GM21723 (cell line): ENCODE measurements around the gene EXOG.

ENCODE experiments used
- ATAC-seq: cut with Tn5 transposase; IDR thresholded peaks from one replicate; pipeline ENCODE4 v1.9.1; 2021; ENCODE audit warnings: mild to moderate bottlenecking, moderate library complexity; ENCODE audit not compliant: unreplicated experiment

The EXOG gene

DNA sequence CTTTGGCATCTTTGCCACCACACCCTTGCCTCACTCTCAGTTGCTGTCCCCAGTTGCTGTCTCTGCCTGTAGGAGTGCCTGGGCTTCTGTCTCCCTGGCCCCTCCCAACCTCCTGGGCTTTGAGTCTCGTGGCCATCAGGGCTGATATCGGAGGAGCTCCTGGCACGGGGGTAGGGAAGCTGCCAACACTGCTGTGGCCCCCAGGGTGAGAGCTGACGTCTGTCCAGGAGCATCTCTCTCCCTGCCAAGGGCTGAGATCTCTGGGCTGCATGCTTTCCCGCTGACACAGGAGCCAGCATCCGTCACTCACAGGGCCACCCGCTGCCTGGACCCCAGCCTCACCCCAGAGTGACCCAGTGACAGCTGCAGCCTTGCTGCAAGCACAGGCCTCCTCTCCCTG is 47.4 kb downstream of the EXOG start:
- ATAC-seq, result no peak

DNA sequence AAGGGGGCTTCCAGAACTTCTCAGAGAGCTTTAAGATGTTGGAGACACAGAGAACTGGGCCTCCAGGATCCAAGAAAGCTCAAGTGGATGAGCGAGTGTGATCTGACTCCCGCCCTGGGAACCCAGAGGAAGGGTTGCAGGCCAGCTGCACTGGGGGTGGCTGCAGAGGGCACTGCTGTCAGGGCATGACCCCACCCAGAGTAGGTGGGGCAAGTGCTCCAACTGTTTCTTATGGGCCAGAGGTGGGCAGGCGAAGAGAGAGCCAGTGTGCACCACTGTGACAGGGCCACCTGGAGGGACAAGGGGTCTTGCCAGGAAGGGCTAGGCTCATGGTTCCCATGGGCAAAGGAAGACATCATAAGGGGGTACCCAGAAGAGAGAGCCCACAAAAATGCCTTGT is 48.8 kb downstream of the EXOG start:
- no peak for ATAC-seq

DNA sequence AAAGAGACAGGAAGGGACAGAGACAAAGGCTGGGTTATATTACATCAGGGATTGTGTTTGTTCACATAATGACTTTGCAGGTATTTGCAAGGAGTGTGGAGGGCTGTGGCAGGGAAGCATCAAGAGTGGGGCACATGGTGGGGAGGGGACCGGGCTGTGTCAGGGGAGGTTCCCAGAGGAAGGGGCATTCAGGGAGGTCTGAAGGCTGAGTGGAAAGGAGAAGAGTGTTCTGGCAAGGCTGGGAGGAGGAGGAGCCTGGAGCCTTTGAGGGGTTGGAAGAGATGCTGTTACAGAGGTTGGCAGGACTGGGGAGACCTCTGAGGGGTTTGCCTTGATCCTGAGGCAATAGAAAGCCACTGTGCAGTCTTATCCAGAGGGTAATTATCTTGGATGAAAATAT is 49.4 kb downstream of the EXOG start:
- no peak for ATAC-seq

DNA sequence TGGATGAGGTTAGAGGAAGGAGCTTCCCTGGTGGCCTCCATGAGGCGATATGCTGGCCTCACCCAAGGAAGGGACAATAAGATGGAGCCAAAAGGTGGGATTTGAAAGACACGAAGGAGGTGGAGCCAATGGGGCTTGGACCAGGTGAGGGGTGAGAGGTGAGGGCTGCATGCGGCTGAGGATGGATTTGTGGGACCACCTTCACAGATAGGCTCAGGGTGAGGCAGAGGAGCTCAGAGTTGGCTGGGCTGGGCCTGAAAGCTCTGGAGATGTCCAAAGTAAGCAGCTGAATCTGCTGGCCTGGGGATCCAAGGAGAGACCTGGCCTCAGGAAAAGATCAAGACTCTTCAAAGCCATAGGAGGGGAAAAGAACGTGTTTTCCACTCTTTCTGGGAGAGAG is 49.8 kb downstream of the EXOG start:
- ATAC-seq, result no peak

DNA sequence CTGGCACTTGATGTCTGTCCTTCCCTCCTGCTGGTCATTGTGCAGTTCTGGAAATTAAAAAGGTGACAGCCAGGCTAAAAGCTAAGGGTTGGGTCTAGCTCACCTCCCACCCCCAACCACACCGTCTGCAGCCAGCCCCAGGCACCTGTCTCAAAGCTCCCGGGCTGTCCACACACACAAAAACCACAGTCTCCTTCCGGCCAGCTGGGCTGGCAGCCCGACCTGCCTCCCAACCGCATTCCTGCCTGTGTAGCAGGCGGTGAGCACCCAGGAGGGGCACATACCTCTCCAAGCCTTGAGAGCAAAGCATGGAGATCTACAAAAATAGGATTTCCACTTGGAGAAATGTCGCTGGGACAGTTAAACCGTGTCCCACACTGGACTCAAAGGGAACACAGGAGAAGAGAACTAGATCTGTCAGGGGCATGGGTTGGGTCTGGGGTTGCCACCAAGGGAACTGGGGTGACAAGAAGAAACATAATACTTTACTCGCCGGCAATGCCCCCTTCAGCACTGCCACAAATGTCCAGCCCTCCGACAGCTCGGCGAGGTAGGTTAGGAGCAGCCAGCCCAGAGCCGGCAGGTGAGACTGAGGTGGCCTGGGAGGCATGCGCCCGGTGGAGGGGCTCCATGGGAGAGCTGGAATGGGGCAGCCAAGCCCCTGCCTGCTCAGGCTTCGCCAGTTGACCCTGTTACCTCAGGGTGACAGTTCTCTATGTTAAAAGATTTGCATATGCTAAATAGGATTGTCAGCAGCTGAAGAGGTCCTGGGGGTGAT is 52.2 kb downstream of the EXOG start:
- ATAC-seq, result no peak

DNA sequence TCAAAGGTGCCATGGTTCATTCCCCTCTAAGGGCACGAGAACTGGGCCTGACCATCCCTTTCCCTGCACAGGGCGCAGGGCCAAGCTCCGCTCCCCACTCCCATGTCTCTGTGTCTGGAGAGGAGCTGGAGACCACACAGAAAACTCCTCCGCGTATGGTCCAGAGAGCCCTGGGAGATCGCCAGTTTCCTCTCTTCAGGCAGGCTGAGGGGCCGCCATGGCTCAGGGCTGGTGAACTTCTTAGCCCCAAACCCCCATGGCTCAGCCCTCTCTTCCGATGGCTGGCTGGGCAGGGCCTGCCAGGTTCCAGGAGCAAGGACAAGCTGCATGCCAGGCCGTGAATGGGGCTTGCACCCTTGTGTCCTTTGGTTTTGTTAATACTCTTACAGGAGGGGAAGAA is 52.9 kb downstream of the EXOG start:
- ATAC-seq, result no peak

DNA sequence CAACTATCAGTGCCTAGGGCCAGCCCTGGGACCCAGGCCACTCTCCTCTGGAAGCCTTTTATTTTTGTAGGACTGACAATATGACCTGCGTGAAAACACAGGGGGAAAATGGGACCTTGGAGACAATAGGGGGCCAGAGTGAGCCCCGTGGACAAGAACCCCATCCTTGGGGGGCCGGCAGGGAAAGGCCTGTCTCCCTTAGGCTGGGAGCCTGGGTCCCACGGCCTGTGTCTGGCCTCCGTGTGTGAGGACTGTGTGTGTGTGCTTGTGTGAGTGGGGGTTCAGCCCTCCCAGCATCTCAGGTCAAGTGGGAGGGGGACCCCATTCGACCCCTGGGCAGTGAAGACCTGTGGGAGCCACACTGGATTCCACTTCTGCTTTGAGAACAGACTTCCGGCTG is 53.3 kb downstream of the EXOG start:
- no peak for ATAC-seq

DNA sequence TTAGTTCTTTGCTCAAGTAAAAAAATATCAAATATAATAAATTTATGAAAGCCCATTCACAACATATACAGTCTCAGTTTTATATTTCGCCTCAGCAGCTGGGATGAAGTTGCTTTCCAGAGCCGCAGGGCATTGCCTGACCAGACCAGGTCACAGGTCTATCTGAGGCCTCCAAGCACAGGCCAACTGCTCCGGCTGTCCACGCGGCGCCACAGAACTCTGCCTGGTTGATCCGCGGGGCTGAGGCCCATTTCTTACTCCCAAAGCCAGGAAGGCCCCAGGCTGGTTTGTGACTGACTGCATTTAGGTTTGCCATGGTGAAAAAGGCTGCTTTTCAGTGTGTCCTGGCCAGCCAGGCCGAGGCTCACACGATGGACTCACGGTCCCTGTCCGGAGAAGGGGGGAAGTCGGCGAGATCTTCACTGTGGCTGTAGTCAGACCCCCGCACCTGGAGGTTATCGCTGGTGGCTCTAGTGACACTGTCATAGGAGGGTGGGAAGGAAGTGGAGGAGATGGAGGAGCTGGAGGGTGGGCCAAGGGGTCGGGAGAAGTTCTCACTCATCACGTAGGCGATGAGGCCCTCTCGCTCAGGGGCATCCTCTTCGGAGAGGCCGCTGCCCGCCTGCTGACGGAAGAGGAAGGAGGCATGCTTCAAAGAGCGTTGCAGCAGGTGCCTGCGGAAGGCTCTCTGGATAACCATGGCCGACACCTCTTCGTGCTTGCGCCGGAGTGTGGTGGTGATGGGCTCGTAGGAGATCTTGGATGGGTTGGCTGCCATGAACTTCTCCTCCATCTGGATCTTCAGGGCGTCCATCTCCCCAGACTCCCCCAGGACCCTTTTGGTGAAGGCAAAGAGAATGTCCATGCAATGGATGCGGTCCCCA is 54.1 kb downstream of the EXOG start:
- ATAC-seq, result no peak

DNA sequence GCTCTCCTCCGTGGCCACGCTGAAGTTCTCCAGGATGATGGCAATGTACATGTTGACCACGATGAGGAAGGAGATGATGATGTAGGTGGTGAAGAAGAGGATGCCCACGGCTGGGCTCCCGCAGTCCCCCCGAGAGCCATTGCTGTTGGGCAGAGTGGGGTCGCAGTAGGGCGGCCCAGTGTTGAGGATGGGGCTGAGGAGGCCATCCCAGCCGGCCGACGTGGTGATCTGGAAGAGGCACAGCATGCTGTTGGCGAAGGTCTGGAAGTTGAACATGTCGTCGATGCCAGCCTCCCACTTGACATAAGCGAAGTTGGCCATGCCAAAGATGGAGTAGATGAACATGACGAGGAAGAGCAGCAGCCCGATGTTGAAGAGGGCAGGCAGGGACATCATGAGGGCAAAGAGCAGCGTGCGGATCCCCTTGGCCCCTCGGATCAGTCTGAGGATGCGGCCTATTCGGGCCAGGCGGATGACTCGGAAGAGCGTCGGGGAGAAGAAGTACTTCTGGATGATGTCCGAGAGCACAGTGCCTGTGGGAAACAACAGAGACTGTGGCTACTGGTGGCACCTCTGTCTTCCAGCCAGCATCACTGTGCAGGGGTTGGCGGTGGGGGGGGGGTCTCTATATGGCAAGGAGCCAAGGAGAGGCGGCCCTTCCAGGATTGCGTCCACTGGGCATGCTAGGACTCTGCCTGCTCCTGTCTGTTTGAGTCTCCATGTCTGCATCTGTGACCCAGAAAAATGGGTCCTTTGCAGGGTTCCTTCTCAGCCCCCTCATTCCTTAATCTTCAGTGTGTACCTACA is 55.1 kb downstream of the EXOG start:
- no peak for ATAC-seq

DNA sequence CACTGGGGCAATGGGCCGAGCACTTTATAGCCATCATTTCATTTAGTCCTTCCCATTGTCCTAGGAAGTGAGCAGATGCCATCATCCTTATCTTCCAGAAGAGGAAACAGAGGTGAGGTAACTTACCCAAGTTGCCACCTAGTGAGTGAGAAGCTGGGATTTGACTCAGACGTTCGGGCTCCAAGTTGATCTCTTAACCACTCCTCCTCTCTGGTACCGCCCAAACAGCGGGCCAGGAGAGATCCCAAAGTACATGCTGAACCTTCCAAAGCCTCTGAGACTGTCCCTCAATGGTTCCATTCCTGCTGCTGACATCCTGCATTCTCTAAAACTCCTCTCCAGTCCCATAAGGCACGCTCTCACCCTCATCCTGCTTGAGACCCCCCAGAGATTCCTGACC is 56.2 kb downstream of the EXOG start:
- no peak for ATAC-seq

DNA sequence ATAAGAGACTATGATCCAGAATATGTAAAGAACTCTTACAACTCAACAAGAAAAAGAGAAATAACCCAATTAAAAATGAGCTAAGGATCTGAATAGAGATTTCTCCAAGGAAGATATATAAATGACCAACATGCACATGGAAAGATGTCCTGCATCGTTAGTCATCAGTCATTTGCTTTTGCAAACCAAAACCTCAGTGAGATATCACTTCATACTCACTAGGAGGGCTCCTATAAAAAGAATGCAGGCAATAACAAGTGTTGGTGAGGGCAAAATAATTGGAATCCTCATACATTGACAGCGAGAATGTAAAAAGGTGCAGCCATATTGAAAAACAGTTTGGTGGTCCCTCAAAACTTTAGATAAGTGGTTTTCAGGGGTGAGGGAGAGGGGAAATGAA is 56.9 kb downstream of the EXOG start:
- no peak for ATAC-seq

DNA sequence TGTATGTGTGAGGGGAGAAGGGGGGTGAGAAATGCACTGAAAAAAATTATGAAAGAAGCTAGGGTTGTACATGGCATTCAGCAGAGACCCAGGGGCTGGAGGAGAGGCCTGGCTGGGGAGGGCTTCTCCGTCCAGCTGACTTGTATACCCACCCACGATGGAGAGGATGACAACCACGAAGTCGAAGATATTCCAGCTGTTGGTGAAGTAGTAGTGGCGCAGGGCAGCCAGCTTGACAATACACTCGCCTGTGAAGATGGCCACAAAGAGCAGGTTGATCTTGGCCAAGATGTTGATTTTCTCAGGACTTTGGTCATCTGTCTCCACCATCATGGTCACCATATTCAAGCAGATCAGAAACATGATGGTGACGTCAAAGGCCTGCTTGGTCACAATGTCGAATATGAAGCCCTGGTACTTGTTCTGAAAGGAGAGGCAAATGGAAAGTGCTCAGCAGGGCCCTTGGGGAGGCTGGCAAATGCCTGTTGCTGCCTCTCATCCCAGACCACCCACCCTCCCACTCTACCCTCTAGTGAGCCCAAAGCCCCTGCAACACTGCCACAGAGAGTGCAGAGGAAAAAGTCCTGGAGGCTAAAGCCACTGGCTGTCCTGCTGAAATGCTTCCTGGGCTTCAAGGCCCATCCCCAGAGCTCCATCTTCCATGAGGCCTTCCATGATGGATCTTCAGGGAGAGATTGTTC is 58.1 kb downstream of the EXOG start:
- ATAC-seq, result no peak

DNA sequence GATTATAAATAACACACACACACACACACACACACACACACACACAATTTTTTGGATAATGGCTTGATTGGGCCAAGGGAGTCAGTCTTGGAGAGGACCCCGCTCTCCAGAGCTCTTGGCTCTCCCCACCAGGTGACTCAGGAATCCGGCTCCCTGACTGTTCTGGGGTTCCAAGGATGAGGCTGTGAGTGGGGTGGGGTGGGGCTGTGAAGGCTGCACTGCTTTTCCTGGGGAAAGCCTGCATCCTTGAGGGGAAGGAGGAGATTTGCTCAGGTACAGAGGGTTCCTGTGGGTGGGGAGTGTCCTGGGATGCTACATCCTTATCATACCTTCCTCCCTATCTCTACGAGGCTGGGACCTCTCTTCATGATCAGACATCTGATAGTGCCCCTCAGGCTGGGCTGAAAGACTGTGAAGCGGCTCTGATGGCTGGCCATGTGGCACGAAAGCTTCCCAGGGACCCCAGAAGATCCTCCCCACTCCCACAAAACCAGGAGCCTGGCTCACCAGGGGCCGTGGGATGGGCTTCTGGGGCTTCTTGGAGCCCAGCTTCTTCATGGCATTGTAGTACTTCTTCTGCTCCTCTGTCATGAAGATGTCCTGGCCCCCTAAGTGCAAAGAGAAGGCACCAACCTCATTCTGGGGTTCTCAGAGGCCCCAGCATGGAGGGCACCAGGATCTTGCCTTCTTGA is 59.2 kb downstream of the EXOG start:
- ATAC-seq, result no peak

DNA sequence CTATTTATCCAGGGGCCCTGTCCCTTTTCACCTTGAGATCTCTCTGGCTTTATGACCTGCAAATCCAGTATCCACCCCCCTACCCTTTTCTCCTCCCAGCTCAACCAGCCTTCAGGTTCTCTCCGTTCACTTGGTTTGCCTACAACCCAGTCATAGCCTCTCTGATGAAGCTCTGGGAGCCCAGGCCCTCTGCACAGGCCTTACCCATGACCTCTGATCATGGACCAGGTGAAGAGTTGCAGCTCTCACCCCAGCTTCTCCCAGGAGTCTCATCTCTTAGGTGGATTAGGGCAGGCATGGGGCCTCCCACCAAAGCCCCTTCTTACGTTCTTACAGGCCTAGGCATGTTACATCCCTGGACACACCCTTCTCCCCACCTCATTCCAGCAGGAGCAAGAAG is 59.8 kb downstream of the EXOG start:
- ATAC-seq, result no peak

DNA sequence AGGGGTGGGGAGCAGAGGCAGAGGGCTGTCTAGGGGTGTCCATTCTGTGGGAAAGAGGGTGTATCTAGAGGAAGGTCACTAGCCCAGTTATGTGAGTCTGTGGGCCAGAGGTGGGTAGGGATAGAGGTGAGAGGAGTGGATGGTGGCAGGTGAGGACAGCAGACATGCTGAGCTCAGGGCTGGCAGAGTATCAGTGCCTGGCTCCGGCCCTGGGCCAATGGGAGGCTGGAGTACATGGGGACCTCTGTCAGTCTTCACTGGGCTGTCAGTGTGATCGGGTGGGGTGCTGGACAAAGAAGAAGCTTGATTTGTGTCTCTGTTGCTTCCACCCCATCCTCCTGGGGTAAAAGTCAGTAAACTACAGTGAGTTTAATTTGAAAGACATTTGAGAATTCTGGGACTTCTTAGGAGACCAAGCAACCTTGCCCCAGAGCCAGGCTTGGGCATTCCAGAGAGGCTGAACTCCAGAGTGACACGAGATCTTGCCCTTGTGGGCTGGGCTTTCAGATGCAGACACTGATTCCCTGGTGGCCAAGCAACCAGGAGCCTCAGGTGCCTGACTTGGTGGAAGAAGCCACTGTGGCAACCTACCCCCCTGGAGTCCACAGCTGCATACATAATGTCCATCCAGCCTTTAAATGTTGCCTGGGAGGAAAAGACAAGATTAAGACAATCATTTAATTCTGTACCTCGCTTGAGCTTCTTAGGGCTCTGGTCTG is 60.7 kb downstream of the EXOG start:
- no peak for ATAC-seq

DNA sequence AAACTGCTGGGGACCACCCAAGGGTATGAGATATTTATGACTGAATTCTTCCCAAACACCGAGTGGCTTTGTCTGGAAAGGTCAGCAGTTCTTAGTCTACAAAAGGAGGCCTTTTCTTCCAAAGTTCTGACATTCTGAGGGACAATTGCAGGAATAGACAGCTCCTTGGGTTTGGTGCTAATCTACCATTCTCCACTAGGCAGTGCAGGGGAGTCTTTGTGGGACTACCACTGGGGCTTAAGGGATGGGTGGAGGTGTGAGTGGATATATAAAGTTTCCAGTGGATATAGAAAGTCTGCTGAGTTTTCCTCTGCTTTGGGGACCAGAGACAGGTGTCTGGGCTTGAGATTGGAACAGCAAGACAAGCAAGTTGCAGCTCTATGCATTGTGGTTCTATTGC is 62.7 kb downstream of the EXOG start:
- no peak for ATAC-seq

DNA sequence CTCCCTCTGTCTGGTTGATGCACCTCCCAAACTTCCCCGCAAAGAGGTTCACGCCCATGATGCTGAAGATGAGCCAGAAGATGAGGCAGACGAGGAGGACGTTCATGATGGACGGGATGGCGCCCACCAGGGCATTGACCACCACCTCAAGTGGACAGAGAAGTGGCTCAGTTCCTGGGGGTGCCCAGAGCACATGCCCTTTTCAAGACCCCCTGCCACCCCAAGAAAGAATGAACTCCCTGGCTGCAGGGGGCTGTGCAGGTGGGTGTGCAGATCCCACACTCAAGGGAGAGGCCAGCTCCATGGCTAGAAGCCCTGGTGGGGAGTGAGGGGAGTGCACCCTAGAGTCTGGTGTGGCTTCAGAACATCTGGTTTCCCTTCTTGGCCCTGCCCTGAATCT is 64.1 kb downstream of the EXOG start:
- ATAC-seq, result no peak

DNA sequence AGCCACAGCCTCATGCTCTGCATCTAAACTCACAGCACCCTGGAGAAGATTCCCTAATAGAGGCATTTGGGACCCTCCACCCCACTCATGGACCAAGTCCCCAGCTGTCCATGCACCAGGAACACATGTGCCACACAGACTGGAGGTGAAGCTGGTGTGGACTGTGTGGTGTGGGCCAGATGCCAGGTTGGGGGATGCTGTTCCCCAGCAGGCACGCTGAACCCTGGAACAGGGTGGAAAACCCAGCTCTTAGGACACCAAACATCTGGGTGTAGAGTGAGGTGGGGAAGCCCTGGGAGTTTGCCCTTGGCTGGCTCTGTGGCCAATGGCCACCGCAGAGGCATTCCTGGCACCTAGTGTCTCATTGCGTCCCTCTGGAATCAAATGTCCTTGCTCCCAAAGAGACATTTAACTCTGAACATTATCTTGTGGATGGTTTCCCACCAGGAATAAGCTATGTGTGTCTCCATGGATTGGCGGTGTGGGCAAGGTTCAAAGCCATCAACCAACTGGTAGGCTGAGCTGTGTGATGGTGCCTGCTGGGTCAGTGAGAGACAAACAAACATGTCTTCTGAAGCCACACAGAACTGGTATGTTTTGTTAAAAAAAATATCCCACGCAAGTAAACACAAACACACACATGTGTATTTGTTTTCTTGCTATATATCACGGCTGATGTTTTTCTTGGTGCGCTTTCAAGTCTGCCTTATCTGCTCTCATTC is 65.0 kb downstream of the EXOG start:
- no peak for ATAC-seq
